Hepatocyte (in vitro differentiated cells): Measurements from ENCODE around the gene MAST4. TPM values are rescaled to one million over a fixed set of nuclear protein-coding genes. Genes with fewer than 3 reads are reported as not detected.

Experiments used
- DNase-seq: peaks from one replicate; pipeline ENCODE4 v3.0.0-alpha.2; 2016; ENCODE audit warnings: low spot score
- H2AFZ ChIP-seq: fragments of 200-600 bp; sonication (generic); 2 replicates; pipeline ENCODE4 v1.6.0; 2016; ENCODE audit warnings: antibody characterized with exemption, mild to moderate bottlenecking
- H3K27ac ChIP-seq: fragments of 200-600 bp; sonication (generic); 2 replicates; pipeline ENCODE4 v1.5.1; 2016; ENCODE audit warnings: mild to moderate bottlenecking
- H3K27me3 ChIP-seq: fragments of 200-600 bp; sonication (generic); 2 replicates; pipeline ENCODE4 v1.6.1; 2016
- H3K36me3 ChIP-seq: fragments of 200-600 bp; sonication (generic); replicated peaks from 2 replicates; pipeline ENCODE4 v1.5.1; 2016; ENCODE audit warnings: low read depth; ENCODE audit not compliant: insufficient read depth
- H3K4me1 ChIP-seq: fragments of 200-600 bp; sonication (generic); 2 replicates; pipeline ENCODE4 v1.5.1; 2016; ENCODE audit warnings: mild to moderate bottlenecking, moderate library complexity; ENCODE audit not compliant: insufficient read depth
- H3K4me2 ChIP-seq: fragments of 200-600 bp; sonication (generic); 2 replicates; pipeline ENCODE4 v1.6.0; 2016
- H3K4me3 ChIP-seq: fragments of 200-600 bp; sonication (generic); 2 replicates; pipeline ENCODE4 v1.5.1; 2016; ENCODE audit warnings: mild to moderate bottlenecking
- H3K79me2 ChIP-seq: fragments of 200-600 bp; sonication (generic); 2 replicates; pipeline ENCODE4 v1.6.0; 2017; ENCODE audit warnings: mild to moderate bottlenecking
- H3K9me2 ChIP-seq: fragments of 200-600 bp; sonication (generic); replicated peaks from 2 replicates; pipeline ENCODE4 v1.6.0; 2017; ENCODE audit warnings: mild to moderate bottlenecking; ENCODE audit not compliant: insufficient read depth
- H3K9me3 ChIP-seq: fragments of 200-600 bp; sonication (generic); 2 replicates; pipeline ENCODE4 v1.5.1; 2016; ENCODE audit warnings: low read depth, mild to moderate bottlenecking
- H4K20me1 ChIP-seq: fragments of 200-600 bp; sonication (generic); 2 replicates; pipeline ENCODE4 v1.6.0; 2016; ENCODE audit warnings: mild to moderate bottlenecking; ENCODE audit not compliant: insufficient read depth, poor library complexity, severe bottlenecking
- EZH2 ChIP-seq: fragments of 200-600 bp; sonication (generic); IDR thresholded peaks from 2 replicates; pipeline ENCODE4 v1.6.1; 2016; ENCODE audit warnings: antibody characterized with exemption, mild to moderate bottlenecking, borderline replicate concordance
- EZH2phosphoT487 ChIP-seq: fragments of 200-600 bp; sonication (generic); IDR thresholded peaks from one replicate; pipeline ENCODE4 v1.6.1; 2018; ENCODE audit warnings: antibody characterized with exemption, mild to moderate bottlenecking, low read depth, moderate library complexity; ENCODE audit not compliant: unreplicated experiment, severe bottlenecking
- WGBS: methylation state at CpG from one replicate; pipeline ENCODE4 v1.1.6; 2016; ENCODE audit warnings: low lambda C conversion rate; ENCODE audit errors: missing lambda C conversion rate; 5-methylcytosine and 5-hydroxymethylcytosine counted together
- polyA plus RNA-seq: library from polyadenylated mRNA; unstranded; fragments of >200 nt; fragmentation: Nextera tagmentation; extraction: Ambion mirVana; gene quantifications from 2 replicates; pipeline ENCODE4 v1.2.1, GENCODE V29; 2016
- total RNA-seq: library from RNA; depleted of rRNA; stranded (reverse); fragments of >200 nt; gene quantifications from 2 replicates; pipeline ENCODE4 v1.2.3, GENCODE V29; 2014
- TF ChIP-seq, protein P1 (sequence below): fragments of 200-600 bp; sonication (generic); IDR thresholded peaks from 2 replicates; pipeline ENCODE4 v1.5.1; 2016; ENCODE audit warnings: antibody characterized with exemption, mild to moderate bottlenecking; ENCODE audit not compliant: poor library complexity

Gene MAST4
- total and polyA plus RNA-seq, 2 experiments from 2014 or later: 11.7 to 13.2 TPM

DNA sequence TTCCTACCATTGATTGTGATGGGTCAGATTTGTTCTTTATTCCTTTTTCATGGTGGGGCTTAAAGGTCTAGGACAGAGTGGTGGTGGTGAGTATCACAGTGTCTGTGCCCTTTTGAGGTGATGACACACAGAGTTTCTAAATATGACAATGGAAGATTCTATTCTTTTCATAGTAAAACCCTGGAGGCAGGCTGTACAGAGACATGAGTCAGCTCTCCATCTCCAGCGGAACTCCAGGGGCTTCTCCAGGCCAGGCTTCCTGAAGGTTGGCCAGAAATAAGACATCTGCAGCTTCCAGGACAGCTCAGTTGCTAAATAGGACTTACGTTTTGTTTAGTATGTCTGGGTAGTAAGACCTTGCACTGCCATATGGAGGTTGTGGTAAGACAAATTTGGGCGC lies 370.9 kb downstream of the MAST4 start:
- no peaks in the 10 kb centered on the region for H3K9me3 ChIP-seq
- no peaks in the 10 kb centered on the region for H3K36me3 ChIP-seq
- no peak for TF ChIP-seq EZH2phosphoT487
- TF ChIP-seq EZH2: no peak
- TF ChIP-seq, protein P1, sequence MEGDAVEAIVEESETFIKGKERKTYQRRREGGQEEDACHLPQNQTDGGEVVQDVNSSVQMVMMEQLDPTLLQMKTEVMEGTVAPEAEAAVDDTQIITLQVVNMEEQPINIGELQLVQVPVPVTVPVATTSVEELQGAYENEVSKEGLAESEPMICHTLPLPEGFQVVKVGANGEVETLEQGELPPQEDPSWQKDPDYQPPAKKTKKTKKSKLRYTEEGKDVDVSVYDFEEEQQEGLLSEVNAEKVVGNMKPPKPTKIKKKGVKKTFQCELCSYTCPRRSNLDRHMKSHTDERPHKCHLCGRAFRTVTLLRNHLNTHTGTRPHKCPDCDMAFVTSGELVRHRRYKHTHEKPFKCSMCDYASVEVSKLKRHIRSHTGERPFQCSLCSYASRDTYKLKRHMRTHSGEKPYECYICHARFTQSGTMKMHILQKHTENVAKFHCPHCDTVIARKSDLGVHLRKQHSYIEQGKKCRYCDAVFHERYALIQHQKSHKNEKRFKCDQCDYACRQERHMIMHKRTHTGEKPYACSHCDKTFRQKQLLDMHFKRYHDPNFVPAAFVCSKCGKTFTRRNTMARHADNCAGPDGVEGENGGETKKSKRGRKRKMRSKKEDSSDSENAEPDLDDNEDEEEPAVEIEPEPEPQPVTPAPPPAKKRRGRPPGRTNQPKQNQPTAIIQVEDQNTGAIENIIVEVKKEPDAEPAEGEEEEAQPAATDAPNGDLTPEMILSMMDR: no peak
- no peaks in the 10 kb centered on the region for H3K27me3 ChIP-seq
- no peak overlapping the region for H2AFZ ChIP-seq
- WGBS: 85% methylated on average over 3 of the region's 3 CpGs
- H3K4me2 ChIP-seq: no peak overlapping the region
- no peak overlapping the region for H3K4me3 ChIP-seq
- no peaks in the 10 kb centered on the region for H3K9me2 ChIP-seq
- H4K20me1 ChIP-seq: no peaks in the 10 kb centered on the region
- no peak overlapping the region for H3K27ac ChIP-seq
- DNase-seq: no peak
- no peaks in the 10 kb centered on the region for H3K4me1 ChIP-seq
- H3K79me2 ChIP-seq: no peaks in the 10 kb centered on the region

DNA sequence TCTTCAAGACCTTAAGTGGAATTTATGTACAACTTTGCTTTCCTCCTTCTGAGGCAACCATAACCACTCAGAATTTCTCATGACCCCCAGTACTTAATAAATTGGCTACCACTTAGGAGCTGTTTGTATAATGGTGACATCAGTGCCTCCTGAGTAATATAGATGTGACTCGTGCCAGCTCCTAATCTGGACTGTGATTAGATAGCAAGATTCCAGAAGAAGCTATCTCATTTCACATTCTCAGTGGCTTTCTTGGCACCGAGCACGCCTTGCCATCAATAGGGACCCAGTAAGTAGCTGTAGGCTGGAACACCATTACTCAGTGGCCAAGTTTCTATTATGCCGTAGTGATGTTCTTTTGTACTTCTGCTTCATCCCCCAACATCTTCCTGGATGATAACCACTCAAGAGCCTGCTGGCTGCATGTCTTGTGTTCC lies 371.7 kb downstream of the MAST4 start:
- H3K36me3 ChIP-seq: no peaks in the 10 kb centered on the region
- H3K9me3 ChIP-seq: no peaks in the 10 kb centered on the region
- no peak for DNase-seq
- TF ChIP-seq EZH2phosphoT487: no peak
- TF ChIP-seq, protein P1: no peak
- TF ChIP-seq EZH2: no peak
- no peak overlapping the region for H3K27ac ChIP-seq
- H3K9me2 ChIP-seq: no peaks in the 10 kb centered on the region
- no peak overlapping the region for H2AFZ ChIP-seq
- H3K4me2 ChIP-seq: no peak overlapping the region
- H3K27me3 ChIP-seq: no peaks in the 10 kb centered on the region
- no peaks in the 10 kb centered on the region for H4K20me1 ChIP-seq
- no peak overlapping the region for H3K4me3 ChIP-seq
- H3K4me1 ChIP-seq: no peaks in the 10 kb centered on the region
- WGBS: 71% methylated on average over 4 of the region's 4 CpGs
- H3K79me2 ChIP-seq: no peaks in the 10 kb centered on the region

DNA sequence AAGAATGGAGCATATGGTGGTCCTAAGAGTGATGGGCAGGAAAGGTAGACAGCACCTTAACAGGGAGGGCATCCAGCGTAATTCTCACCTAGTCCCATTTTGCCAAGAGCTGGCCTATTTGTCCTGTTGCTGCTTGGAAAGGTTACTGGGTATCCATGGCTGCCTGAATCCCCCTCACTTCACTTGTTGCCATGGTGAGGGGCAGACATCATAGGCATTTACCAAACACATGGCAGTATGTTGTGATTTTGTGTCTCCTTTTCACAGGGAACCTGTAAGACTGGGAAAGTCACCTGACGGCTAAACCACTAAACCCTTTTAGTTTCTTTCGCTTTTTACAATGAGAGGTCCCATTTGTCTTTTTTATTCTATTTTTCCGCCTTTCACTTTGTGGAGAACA lies 373.3 kb downstream of the MAST4 start:
- TF ChIP-seq EZH2phosphoT487: no peak
- no peak for TF ChIP-seq EZH2
- TF ChIP-seq, protein P1: no peak
- no peaks in the 10 kb centered on the region for H3K4me1 ChIP-seq
- H3K4me2 ChIP-seq: no peak overlapping the region
- no peaks in the 10 kb centered on the region for H3K9me2 ChIP-seq
- no peaks in the 10 kb centered on the region for H3K27me3 ChIP-seq
- H4K20me1 ChIP-seq: no peaks in the 10 kb centered on the region
- H3K9me3 ChIP-seq: no peaks in the 10 kb centered on the region
- no peaks in the 10 kb centered on the region for H3K36me3 ChIP-seq
- WGBS: 95% methylated on average over 4 of the region's 4 CpGs
- no peak overlapping the region for H3K4me3 ChIP-seq
- H2AFZ ChIP-seq: no peak overlapping the region
- no peak for DNase-seq
- no peak overlapping the region for H3K27ac ChIP-seq
- H3K79me2 ChIP-seq: no peaks in the 10 kb centered on the region

DNA sequence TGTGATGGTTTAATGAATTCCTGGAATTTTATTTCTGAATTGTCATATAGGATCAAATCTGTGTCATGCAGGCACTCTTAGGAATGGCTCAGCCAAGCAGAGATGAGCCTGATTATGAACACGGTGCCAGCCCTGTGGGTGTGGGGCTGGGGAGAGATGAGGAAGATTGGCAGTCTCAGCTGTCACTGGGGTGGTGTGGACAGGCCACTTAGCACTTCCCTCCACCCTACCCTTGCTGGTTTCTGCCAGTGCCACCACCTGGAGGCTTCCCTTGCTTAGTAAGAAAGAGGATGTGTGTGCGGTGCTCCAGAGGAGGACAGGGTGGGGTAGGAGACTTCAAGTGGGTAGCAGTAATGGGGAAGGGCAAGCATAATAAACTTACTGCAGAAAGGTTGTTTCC lies 373.8 kb downstream of the MAST4 start:
- DNase-seq: no peak
- no peaks in the 10 kb centered on the region for H3K27me3 ChIP-seq
- H3K27ac ChIP-seq: no peak overlapping the region
- H2AFZ ChIP-seq: no peak overlapping the region
- no peak overlapping the region for H3K4me2 ChIP-seq
- WGBS: 91% methylated on average over 2 of the region's 2 CpGs
- H3K4me3 ChIP-seq: no peak overlapping the region
- no peaks in the 10 kb centered on the region for H3K4me1 ChIP-seq
- H3K79me2 ChIP-seq: no peaks in the 10 kb centered on the region
- H4K20me1 ChIP-seq: no peaks in the 10 kb centered on the region
- H3K9me3 ChIP-seq: no peaks in the 10 kb centered on the region
- no peaks in the 10 kb centered on the region for H3K9me2 ChIP-seq
- H3K36me3 ChIP-seq: no peaks in the 10 kb centered on the region
- TF ChIP-seq EZH2: no peak
- TF ChIP-seq EZH2phosphoT487: no peak
- TF ChIP-seq, protein P1: no peak
